GM18519 (cell line): ENCODE results near the gene C11orf68.

Source experiments
- ATAC-seq: cut with Tn5 transposase; IDR thresholded peaks from one replicate; pipeline ENCODE4 v1.9.1; 2021; ENCODE audit warnings: mild to moderate bottlenecking, moderate library complexity; ENCODE audit not compliant: unreplicated experiment, low FRiP score

Gene C11orf68

GRCh38 chr11:65879617-65880016, 39.2 kb downstream of the C11orf68 start, which contains the start of gene CTSW:
CTSW (plus strand) TSS chr11:65879837; CDS start chr11:65879855, 18 bp downstream.
- ATAC-seq = no peak

GRCh38 chr11:65873318-65874156, 45.3 kb downstream of the C11orf68 start:
- no peak for ATAC-seq

GRCh38 chr11:65872586-65873317, 46.1 kb downstream of the C11orf68 start, which contains the start of gene EFEMP2:
EFEMP2 (minus strand) TSS chr11:65872800; CDS start chr11:65872354, 446 bp downstream.
- ATAC-seq = no peak

GRCh38 chr11:65871811-65872548, 46.9 kb downstream of the C11orf68 start:
- ATAC-seq = no peak

GRCh38 chr11:65870706-65871681, 47.9 kb downstream of the C11orf68 start:
- ATAC-seq = no peak

GRCh38 chr11:65870307-65870658, 48.6 kb downstream of the C11orf68 start:
- no peak for ATAC-seq

- ATAC-seq = no peak
These were observed 49.1 kb downstream of the C11orf68 start for GRCh38 chr11:65869643-65870306.

- no peak for ATAC-seq
These were observed 50.0 kb downstream of the C11orf68 start for GRCh38 chr11:65868907-65869306.

GRCh38 chr11:65868076-65868667, 50.7 kb downstream of the C11orf68 start:
- ATAC-seq = no peak

GRCh38 chr11:65867284-65868071, 51.4 kb downstream of the C11orf68 start:
- no peak for ATAC-seq
